ENCODE results near the gene PRRC2B. TPM values are rescaled to one million over a fixed set of nuclear protein-coding genes. Genes with fewer than 3 reads are reported as not detected.

The PRRC2B gene
- total and polyA plus RNA-seq, 2 of the 8 experiments (the other 6 are each of a cell fraction or from before 2014, with no cell fraction given): 37.3 to 249 TPM

DNA sequence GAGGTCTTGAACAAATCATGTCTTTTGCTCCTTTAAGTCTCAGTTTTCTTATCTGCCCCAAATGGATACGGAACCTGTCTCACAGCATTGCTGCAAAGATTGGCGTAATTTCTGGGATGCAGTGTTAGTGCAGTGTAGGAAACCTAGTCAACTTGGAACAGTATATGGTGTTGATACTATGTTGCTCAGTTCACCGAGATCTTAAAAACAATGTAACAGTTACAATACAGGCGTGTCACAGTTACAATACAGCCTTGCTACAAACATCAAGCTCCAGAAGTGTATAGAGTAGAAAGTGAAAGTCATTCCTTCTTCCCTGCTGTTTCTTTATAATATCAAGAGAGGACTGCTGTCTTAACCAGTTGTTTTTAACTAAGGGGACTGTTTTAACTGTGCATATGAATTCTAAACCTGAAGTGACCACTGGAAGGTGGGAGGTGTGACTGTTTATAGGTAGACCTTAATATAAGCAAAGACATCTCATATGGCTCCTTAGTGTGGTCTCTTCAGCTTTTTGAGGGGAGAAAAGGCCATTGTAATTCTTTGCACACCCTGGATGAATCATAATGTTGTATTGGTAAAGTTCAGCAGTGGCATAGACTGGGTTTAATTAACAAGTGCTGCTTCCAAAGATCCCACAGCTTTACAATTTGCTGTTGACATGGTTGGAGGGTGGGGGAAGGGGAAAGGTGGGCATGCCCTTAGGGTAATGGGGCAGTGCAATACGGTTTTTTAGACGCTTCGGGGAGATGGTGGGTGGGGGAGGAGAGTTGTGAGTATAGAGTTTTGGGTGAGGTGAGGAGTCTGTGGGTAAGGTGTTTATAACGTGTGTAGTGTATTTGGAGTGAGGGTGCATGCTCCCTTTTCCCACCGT lies 12.9 kb downstream of the PRRC2B start (continued):
- TF ChIP-seq, protein P1, sequence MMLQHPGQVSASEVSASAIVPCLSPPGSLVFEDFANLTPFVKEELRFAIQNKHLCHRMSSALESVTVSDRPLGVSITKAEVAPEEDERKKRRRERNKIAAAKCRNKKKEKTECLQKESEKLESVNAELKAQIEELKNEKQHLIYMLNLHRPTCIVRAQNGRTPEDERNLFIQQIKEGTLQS (IDR thresholded peaks at IDR 0.05; ENCODE audit: insufficient read depth, low read depth, low read length): no peak
- TF ChIP-seq GTF2F1 (IDR thresholded peaks at IDR 0.05; ENCODE audit: borderline replicate concordance, low read depth, low read length) (no peak), NRF1 (IDR thresholded peaks at IDR 0.05; ENCODE audit: low read depth, low read length) (no peak), KDM1A (IDR thresholded peaks at IDR 0.05; ENCODE audit: borderline replicate concordance, low read length) (no peak), SP2 (IDR thresholded peaks at IDR 0.05; ENCODE audit: low read length) (no peak), SUZ12 (IDR thresholded peaks at IDR 0.05; ENCODE audit: low read length) (no peak), ASH2L (IDR thresholded peaks at IDR 0.05; ENCODE audit: low read length) (no peak)

Data from H1 (cell line).